IPS-18a (cell line): Measurements from ENCODE around the gene RPL41.

Source experiments
- H3K27ac ChIP-seq: one replicate; pipeline ENCODE4 v1.5.1; 2013; ENCODE audit warnings: low read length
- H3K27me3 ChIP-seq: one replicate; pipeline ENCODE4 v1.6.1; 2013; ENCODE audit warnings: mild to moderate bottlenecking, low read length; ENCODE audit not compliant: control insufficient read depth, insufficient read depth
- H3K36me3 ChIP-seq: one replicate; pipeline ENCODE4 v1.6.1; 2013; ENCODE audit warnings: low read depth, low read length; ENCODE audit not compliant: control insufficient read depth
- H3K4me1 ChIP-seq: one replicate; pipeline ENCODE4 v1.6.1; 2013; ENCODE audit warnings: low read depth, low read length; ENCODE audit not compliant: control insufficient read depth
- H3K4me3 ChIP-seq: one replicate; pipeline ENCODE4 v1.5.1; 2013; ENCODE audit warnings: low read length
- H3K9ac ChIP-seq: one replicate; pipeline ENCODE4 v1.6.1; 2013; ENCODE audit warnings: mild to moderate bottlenecking, low read length, moderate library complexity
- H3K9me3 ChIP-seq: one replicate; pipeline ENCODE4 v1.6.1; 2013; ENCODE audit warnings: low read depth, low read length; ENCODE audit not compliant: control insufficient read depth

Gene RPL41

GRCh38 chr12:56165369-56165768, 48.9 kb downstream of the RPL41 start:
- Histone ChIP-seq H3K27me3 (no peaks in the 10 kb centered on the region), H3K36me3 (peaks cover 85% of the 10 kb centered on the region), H3K4me3 (no peak overlapping the region), H3K4me1 (peaks cover 15% of the 10 kb centered on the region), H3K9me3 (no peaks in the 10 kb centered on the region), H3K9ac (no peak overlapping the region), H3K27ac (no peak overlapping the region)
